NCI-H1930 (cell line): ENCODE data around the gene TMEM185B.
"Not testable (repeated sequence)": the region's sequence is repeated elsewhere in the genome, so short reads cannot be mapped to it uniquely, and the experiment has no call there.

ENCODE experiments used
- DNase-seq, 2 experiments: peaks; one replicate each; lab custom pipeline; 2025; lab: John Stamatoyannopoulos, UW

TMEM185B gene

DNA sequence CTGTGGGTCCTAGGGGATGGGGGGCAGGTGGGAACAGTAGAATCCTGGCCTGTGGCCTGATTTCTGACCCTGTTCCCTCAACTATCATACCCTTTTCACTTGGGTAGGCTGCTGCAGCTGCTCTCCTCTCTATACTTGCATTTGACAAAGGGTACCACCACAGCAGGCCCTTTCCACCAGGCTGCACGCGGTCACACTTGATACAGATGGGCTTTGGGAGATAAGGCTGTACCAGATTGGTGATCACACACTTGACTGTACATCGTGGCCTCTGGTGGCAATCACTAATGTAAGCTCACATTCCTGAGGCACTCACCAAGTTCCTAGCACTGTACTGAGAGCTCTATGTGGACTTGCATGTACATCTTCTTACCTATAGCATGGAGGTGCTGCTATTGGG lies 27.9 kb upstream of the TMEM185B start:
- no peak for DNase-seq

DNA sequence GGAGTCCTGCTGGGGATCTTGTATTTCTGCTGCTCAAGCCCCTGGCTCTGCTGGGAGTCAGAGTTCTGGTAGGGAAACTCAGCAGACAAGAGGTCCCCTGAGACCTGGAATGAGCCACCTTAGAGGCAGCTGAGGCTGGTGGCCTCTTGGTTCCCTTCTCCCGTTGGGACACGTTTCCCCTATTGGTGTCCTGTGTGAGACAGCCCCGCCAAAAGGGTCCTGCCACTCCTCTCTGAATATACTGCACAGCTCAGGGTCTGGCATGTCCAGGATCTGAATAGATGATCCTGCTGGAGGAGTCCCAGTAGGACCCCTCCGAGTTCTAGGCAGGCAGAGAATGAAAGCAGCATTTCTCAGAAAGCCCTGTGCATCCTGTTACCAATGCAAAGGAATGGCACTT lies 27.4 kb upstream of the TMEM185B start:
- DNase-seq = no peak

DNA sequence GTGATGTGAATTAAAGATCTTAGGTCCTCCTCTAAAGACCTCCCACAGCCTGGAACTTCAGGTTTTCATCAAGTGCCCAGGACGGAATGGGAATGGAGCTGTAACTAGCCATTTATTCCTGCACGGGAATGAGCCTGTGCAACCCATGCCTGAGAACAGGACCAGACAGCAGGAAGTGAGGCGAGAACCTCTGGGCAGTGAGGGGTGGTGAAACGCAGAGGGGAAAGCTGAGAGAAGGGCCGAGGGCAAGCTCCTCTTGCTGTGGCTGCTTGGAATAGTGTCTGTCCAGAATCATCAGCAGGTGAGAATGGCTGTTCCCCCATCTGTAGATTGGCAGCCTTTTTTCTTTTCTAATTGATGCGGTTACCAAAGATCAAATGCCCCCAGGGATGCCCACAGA lies 24.7 kb upstream of the TMEM185B start:
- no peak for DNase-seq

DNA sequence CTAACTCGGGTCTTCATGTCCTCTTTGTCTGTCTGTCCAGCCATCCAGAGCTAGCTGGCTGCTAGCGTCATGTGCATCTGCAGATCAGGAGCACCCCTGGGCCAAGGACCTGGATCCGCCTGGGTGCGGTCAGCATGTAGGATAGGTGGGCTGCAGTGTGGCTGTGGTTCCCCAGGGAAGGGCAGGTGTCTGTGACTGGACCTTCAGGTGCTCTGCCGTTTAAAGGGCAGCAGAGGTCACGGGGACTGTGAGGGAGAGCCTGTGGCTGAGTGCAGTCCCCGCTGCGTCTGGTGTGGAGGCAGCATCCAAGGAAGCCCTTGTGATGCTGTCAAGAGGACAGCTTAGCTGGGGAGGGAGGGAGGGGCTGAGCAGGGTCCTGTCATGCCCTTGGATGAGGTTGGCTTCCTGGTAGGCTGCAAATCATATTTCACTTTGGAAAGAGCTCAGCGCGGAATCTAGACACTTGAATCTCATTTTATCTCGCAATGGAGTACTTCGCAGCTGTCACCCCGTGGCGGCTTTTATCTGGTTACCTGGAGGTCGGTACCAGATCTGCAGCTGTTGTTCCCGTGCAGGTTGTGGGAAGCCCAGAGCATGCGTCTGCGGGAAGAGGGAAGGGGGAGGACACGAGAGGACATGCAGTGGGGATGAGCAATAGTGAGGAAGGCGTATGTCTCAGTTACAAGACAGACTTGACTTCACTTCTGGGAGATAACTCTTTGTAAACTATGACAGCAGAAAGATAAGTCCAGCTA lies 23.5 kb upstream of the TMEM185B start:
- DNase-seq = no peak

DNA sequence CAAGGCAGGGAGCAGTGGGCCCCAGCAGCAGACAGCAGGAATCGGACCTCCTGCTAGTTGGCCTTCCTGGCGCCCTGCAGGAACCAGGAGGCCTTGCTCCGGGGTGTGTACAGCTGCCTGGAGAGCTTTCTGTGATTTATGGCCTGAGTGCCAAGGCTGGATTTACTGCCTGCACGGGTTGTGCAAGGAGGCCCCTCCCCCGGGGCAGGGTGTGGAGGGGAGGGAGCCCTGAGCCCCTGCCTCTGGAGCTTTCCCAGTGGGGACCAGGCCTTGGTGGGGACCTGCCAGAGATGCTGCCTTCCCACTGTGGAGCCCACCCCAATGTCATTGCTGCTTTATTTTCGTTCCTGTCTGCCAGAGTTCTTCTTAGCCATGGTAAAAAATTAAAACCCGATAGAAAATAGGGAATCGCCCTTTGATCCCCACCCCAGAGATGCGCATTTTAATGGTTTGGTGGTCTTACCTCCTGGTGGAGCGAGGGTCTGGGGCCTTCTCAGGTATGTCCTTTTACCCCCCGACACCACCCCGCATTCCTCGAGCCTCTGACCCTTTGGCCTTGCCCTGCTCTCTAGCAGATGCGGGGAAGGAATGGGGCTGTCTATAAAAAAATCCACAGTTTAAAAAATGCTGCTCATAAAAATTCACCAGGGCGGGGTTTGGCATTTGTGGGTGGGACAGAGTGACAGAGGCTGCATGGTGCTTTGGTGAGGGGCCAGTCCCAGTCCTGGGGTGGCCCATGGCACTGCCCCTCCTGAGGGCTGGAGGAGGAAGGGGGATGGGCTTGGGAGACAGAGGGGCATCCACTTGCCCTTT lies 22.5 kb upstream of the TMEM185B start:
- DNase-seq = no peak

DNA sequence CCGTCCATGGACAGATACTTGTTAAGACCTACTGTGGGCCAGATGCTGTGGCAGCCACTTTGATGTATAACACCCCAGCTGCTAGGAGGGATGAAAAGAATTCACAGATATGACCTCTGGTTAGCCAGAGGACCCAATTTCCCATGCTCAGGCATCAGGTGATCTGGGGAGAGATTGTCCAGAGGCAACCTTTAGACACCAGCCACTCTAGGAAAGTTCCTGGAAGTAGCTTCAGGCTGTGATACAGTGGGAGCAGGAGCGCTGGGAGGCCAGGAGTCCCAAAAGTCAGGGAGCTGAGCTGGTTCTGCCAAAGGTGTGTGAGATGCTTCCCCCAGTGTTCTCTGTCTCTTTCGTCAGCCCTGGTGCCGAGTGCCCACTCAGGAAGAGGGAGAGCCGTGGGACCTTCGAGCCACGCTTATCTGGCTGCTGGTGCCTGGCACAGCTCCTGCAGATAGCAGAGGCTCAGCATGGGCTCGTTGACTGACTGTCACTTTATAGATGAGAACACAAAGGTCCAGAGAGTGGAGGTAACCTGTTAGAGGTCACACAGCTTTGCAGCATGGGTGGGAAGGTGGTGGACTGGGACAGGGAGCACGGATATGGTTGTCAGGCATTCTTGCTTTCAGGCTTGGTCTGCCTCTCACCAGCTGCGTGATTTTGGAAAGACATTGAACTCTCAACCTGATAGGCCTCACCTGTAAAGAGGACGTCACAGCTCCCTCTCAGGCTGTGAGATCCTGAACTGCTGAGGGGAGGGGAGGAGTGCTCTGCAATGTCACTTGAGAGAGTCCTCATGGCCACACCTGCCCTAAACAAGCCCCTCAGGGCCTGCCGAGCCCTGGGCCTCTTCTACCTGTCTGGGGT lies 21.7 kb upstream of the TMEM185B start:
- no peak for DNase-seq

DNA sequence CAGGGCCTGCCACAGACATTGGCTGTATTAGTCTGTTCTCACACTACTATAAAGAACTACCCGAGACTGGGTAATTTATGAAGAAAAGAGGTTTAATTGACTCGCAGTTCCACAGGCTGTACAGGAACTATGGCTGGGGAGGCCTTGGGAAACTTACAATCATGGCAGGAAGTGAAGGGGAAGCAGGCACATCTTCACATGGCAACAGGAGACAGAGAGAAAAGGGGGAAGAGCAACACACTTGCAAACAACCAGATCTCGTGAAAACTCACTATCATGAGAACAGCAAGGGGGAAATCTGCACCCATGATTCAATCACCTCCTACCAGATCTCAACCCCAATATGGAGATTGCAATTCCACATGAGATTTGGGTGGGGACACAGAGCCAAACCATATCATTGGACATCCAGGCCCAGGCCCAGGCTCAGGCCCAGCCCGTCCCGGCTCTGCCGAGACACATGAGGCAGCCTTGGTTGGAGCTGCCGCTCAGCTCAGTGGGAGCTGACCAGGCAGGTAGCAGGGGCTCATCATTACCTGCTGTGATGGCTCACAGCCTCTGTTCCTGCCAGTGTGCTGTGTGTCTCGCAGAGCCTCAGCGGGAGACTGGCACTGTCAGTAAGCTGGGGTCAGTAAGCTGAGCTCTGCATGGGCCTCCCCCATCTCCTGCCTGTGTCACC lies 20.8 kb upstream of the TMEM185B start:
- no peak for DNase-seq

DNA sequence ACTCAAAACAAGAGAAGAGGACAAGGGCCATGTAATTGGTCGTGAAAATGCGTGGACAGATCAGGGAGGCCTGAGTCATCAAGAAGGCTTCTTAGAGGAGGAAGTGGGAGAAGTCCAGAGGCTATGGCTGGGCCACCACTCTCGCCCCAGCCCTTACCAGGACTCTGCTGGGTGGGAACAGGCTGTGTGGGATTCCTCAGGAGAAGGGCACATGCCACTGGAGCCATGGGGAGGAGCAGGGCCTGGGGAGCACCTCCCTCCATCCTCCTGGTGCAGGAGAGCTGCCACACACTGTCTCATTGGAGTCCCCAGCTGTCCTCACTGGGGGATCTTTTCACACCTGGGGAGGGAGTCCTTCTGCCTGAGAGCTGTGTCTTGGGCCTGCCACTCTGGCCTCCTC lies 20.0 kb upstream of the TMEM185B start:
- DNase-seq = no peak

DNA sequence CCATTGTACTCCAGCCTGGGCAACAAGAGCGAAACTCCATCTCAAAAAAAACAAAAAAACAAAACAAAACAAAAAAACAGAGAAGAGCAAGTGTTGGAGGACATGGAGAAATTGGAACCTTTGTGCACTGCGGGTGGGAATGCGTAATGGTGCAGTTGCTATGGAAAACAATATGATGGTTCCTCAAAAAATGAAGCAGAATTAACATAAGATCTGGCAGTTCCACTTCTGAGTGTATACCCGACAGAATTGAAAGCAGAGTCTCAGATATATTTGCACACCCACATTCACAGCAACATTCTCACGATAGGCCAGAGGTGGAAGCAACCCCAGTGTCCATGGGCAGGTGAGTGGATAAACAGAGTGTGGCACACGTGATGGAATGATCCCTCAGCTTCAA lies 18.5 kb upstream of the TMEM185B start:
- DNase-seq = no peak

DNA sequence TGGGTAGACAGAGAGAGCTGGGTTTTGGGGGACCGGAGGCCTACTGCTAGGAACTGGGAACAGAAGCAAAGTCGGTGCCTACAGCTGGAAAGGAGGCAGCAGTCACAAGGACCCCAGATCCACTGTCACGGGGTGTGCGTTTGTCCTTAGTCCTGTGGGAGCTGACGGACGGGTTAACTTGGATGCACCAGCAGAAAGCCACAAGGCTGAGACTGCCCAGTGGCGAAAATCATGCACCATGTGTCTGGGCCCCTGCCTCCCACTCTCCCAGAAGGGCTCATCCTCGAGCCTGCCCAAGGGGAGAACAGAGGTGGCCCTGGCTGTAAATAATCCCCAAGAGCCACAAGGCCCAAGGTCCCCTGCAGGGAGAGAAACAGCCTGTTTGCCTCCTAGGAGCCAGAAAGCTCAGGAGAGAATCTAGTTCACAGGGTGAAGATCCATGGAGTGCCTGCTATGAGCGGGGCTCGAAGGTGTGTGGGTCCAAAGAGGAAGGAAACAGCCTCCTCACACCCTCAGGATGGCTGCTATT lies 17.8 kb upstream of the TMEM185B start:
- no peak for DNase-seq

DNA sequence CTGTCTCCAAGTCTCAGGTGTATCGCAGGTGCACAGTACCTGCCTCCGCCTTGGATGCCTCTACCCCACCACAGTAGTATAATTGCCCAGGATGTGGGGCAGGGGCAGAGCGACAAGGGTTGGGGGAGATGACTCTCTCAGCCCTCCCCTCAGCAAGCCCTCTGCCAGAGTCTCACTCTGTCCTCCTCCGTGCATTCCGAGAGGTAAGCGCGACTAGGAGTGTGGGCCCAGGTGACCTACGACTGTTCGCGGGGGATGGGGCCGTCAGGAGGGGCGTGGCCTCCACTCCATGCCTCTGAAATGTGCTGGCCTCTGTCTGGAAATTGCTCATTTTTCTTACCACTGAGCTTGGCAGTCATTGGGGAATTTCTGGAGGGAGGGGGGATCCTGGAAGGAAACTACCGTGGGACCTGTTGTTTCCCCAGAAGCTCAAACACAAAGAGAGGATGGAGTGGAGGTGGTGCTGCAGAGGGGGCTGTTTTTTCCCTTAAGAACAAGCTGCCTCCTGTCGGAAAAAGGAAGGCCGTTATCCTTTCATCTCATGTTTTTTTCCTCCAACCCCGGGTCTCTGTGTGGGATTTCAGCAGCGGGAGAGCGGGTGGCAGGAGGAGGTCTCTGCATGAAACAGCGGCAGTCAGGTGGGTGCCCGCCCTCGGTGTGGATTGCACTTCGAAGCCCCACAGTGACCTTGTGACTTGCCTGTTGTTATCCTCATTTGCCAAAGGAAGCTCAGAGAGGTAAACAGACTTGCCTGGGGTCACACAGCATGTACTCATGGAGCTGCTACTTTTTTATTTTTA lies 16.5 kb upstream of the TMEM185B start:
- DNase-seq = no peak

DNA sequence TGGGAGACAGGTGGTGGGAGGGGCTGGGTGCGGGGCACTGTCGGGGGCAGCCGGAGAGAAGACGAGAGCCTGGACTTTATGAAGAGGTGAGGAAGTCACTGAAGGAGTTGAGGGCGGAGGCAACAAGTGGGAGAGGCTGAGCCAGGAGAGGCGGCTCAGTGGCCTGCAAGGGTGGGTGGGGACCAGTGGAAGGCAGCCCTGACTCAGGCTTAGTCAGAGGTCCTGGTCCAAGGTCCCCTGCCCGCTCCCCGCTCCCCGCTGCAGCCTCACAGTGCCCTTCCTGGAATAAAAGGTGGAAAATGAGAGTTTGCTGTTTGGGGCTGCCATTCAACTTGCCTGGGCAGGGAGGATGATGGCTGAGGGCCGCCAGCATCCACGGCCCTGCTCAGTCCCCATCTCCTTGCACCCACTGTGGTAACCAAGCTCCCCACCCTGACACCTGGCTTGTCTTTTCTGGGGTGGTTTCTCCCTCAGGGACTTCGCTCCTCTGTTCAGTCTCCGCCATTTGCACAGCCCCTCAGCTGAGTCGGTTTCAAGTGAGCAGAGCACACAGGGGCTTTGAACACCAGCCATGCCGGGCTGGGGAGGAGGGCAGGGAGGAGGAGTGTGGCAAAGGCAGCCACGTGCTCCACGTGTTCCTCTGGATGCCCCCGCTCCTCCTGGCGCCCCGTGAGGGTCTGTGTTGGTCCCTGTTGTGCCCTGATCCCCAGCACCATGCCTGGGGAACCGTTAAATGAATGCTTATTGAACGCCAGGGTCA lies 15.7 kb upstream of the TMEM185B start:
- DNase-seq = no peak

DNA sequence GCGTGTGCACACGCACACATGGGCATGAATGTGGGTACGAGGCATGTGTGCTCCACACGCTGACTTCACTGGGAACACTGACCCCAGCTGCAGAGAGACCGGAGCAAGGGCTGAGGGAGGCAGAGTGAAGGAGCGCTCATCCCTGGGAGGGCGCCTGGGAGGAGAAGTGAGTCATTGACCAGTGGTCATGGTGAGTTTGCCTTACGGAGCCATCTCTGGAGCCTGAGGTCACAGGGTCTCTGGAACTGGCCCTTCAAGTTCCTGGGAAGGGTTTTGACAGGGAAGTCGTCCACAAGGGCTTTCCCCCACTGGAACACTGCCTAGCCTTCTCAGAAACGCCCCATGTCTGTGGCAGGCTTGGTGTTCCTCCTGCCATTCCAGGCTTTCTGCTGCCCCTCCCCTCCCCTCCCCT lies 14.3 kb upstream of the TMEM185B start:
- DNase-seq = no peak

DNA sequence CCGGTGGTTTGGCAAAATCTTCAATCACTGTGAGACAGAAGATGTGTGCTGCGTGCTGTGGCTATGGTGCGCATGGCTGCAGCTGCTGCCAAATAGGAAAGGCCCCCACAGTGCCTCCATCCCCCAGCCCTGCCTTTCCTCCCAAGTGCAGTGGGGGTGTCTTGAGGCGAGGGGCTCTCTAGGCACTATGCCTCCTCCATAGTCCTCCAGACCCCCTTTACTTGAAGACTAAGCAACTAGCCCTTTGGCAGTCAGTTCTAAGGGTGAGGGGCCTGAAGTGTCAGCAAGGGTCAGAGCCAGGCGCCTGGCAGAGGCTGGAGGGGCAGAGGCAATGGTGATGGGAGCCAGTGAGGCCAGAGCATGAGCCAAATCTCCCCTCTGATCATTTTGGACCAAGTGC lies 13.6 kb upstream of the TMEM185B start:
- no peak for DNase-seq

DNA sequence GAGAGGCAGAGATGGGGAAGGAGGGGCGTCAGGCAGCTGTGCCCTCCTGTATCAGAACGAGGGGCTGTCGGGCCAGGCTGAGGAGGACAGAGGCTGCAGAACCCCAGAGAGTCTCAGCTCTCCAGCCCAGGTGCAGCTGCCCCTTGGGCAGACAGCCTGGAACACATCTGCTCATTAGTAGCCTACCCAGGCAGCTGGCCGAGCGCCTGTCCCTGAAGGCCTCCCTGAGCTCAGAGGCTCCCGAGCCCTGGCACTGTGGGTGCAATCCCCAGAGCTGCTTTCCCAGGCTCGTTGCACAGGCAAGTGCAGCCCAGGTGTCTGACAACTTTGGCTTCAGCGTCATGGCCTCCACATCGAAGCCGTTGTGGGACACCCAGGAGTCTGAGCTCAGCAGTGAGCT lies 13.1 kb upstream of the TMEM185B start:
- no peak for DNase-seq

DNA sequence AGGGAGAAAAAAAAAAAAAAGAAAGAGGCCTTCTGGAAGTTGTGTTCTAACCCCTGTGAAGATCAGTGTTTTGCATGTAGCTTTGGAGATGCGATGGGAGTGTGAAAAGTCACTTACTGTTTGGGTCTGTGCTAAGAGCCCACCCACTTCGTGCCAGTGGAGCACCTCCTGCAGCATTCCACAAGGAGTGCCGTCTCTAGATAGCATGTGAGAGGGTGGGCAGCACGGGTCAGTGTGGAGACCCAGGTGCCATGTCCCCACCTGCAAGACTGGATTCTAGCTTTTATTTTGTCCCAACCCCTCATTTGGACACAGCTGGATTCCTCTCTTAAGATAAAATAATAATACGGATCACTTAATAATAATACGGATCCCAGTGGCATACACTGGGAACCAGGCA lies 12.5 kb upstream of the TMEM185B start:
- no peak for DNase-seq

DNA sequence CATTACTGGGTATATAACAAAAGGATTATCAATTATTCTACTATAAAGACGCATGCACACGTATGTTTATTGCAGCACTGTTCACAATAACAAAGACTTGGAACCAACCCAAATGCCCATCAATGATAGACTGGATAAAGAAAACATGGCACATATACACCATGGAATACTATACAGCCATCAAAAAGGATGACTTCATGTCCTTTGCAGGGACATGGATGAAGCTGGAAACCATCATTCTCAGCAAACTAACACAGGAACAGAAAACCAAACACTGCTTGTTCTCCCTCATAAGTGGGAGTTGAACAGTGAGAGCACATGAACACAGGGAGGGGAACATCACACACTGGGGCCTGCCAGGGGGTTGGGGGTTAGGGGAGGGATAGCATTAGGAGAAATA lies 12.0 kb upstream of the TMEM185B start:
- DNase-seq = not testable (repeated sequence)

DNA sequence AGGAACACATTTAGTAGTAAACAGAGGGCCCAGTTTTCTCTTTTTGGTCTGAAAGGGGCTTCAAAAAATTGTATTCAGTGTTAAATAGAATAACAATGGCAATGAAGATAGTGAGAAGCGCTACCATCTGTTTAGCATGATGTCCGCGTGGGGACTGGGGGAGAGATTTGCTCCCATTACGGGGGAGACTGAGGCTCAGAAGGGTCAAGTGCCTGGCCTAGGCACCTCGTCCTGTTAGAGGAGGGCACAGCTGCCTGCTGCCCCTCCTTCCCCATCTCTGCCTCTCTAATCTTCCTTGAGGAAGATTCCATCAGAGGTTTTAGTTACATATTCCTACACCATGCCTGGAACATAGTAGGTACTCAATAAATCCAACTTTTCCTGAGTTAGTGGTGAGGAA lies 10.1 kb upstream of the TMEM185B start:
- DNase-seq = no peak

DNA sequence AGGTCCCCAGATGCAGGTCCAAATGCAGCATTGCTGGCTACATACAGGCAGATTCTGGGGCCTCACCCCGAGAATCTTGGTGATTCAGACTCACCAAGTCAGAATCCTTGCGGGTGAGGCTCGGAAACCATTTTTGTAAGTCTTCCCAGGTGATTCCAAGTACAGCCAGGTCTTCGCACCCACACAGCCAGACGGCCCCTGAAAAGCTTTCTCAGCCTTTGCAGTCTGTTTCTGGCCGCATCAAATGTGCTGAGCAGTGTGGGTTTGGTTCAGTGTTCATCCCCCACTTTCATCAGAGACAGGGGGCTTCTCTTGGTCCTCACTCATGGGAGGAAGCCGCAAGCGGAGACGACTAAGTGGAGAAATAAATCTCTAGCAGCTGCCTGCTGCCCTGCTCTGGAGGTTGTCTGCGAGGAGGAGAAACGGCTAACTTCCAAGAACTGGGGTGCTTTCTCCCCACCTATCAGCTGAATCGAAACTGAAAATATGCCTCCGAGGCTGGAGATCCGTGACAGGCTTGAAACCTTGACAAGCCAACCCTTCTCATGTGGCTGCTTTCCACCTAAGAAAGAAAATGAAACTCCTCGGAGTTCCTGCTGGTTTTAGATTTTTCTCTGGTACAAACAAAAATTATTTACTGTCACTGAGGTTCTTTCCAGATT lies 8.9 kb upstream of the TMEM185B start:
- DNase-seq = no peak

DNA sequence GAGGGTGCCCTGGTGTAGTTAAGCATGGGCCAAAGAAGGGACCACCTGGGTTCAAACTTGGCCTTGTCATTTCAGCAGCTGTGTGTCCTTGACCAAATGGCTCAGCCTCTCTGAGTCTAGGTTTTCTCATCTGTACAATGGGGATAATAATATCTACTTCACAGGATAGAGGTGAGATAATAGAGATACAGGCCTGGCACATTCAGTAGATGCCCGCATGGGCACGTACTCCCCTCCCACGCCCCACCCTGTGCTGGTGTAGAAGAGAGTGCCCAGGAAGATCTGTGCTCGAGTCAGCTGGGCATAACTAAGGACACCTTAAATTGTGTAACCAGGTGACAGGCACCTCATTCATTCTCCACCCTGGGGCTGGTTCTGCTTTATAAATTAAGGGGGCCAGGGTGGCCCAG lies 8.4 kb upstream of the TMEM185B start:
- DNase-seq = no peak
